ENCODE measurements around the gene BIRC3. TPM values are rescaled to one million over a fixed set of nuclear protein-coding genes. Genes with fewer than 3 reads are reported as not detected.

BIRC3 gene
- total RNA-seq, 2 donors from 2014 or later, result 4.9 to 15.3 TPM

GRCh38 chr11:102272047-102272824 is 45.0 kb upstream of the BIRC3 start:
- no peaks in the 10 kb centered on the region for H3K27me3 ChIP-seq (replicated peaks; ENCODE audit: insufficient read depth)
- H3K4me1 ChIP-seq (ENCODE audit: control insufficient read depth in 1 of 2, low read depth in 2 of 2), result peaks cover 0 to 28% of the 10 kb centered on the region in 2 donors
- DNase-seq (ENCODE audit: low spot score) (no peak), ATAC-seq (ENCODE audit: insufficient number of reproducible peaks, low FRiP score, low read depth) (no peak)
- H3K9me3 ChIP-seq, result no peaks in the 10 kb centered on the region
- no peak overlapping the region for H3K4me3 ChIP-seq
- H3K36me3 ChIP-seq, result no peaks in the 10 kb centered on the region
- no peak for TF ChIP-seq CTCF (IDR thresholded peaks at IDR 0.05)
- H3K27ac ChIP-seq, result no peak overlapping the region

- no peaks in the 10 kb centered on the region for H3K27me3 ChIP-seq (replicated peaks; ENCODE audit: insufficient read depth)
- no peaks in the 10 kb centered on the region for H3K9me3 ChIP-seq
- peaks cover 3 to 20% of the 10 kb centered on the region in 2 donors for H3K4me1 ChIP-seq (ENCODE audit: control insufficient read depth in 1 of 2, low read depth in 2 of 2)
- ATAC-seq (ENCODE audit: insufficient number of reproducible peaks, low FRiP score, low read depth), result no peak
- TF ChIP-seq CTCF (IDR thresholded peaks at IDR 0.05), result no peak
- DNase-seq (ENCODE audit: low spot score), result no peak
- no peak overlapping the region for H3K27ac ChIP-seq
- no peak overlapping the region for H3K4me3 ChIP-seq
- H3K36me3 ChIP-seq, result no peaks in the 10 kb centered on the region
Measured at GRCh38 chr11:102274628-102275027, 42.7 kb upstream of the BIRC3 start.

GRCh38 chr11:102276362-102276761 is 40.9 kb upstream of the BIRC3 start:
- no peak overlapping the region for H3K27ac ChIP-seq
- no peak for TF ChIP-seq CTCF (IDR thresholded peaks at IDR 0.05)
- ATAC-seq (ENCODE audit: insufficient number of reproducible peaks, low FRiP score, low read depth) (peak; percentile 31), DNase-seq (ENCODE audit: low spot score) (no peak)
- H3K4me3 ChIP-seq, result no peak overlapping the region
- no peaks in the 10 kb centered on the region for H3K27me3 ChIP-seq (replicated peaks; ENCODE audit: insufficient read depth)
- no peaks in the 10 kb centered on the region for H3K9me3 ChIP-seq
- H3K4me1 ChIP-seq (ENCODE audit: control insufficient read depth in 1 of 2, low read depth in 2 of 2), result peaks cover 3 to 20% of the 10 kb centered on the region in 2 donors
- no peaks in the 10 kb centered on the region for H3K36me3 ChIP-seq

- H3K4me3 ChIP-seq, result no peak overlapping the region
- no peak for TF ChIP-seq CTCF (IDR thresholded peaks at IDR 0.05)
- no peak for DNase-seq (ENCODE audit: low spot score)
- peaks cover 3 to 20% of the 10 kb centered on the region in 2 donors for H3K4me1 ChIP-seq (ENCODE audit: control insufficient read depth in 1 of 2, low read depth in 2 of 2)
- H3K27me3 ChIP-seq (replicated peaks; ENCODE audit: insufficient read depth), result no peaks in the 10 kb centered on the region
- ATAC-seq (ENCODE audit: insufficient number of reproducible peaks, low FRiP score, low read depth), result no peak
- H3K36me3 ChIP-seq, result no peaks in the 10 kb centered on the region
- H3K9me3 ChIP-seq, result no peaks in the 10 kb centered on the region
- H3K27ac ChIP-seq, result no peak overlapping the region
Measured at GRCh38 chr11:102276783-102277182, 40.5 kb upstream of the BIRC3 start.

GRCh38 chr11:102279641-102280170 is 37.6 kb upstream of the BIRC3 start:
- DNase-seq (ENCODE audit: low spot score), result no peak
- no peak overlapping the region for H3K27ac ChIP-seq
- peaks cover 13 to 38% of the 10 kb centered on the region in 2 donors for H3K4me1 ChIP-seq (ENCODE audit: control insufficient read depth in 1 of 2, low read depth in 2 of 2)
- no peaks in the 10 kb centered on the region for H3K27me3 ChIP-seq (replicated peaks; ENCODE audit: insufficient read depth)
- H3K36me3 ChIP-seq, result no peaks in the 10 kb centered on the region
- TF ChIP-seq CTCF (IDR thresholded peaks at IDR 0.05), result no peak
- no peak for ATAC-seq (ENCODE audit: insufficient number of reproducible peaks, low FRiP score, low read depth)
- no peaks in the 10 kb centered on the region for H3K9me3 ChIP-seq
- H3K4me3 ChIP-seq, result peak overlapping the region; percentile 37
